Heart right ventricle (tissue), 16 donors: Measurements from ENCODE around the gene DDX10. TPM values are rescaled to one million over a fixed set of nuclear protein-coding genes. Genes with fewer than 3 reads are reported as not detected.

Experiments used
- ATAC-seq, 8 donors: fragments of 200-7000 bp; cut with Tn5 transposase; one replicate each; pipeline ENCODE4 v1.9.1; 2020; ENCODE audit warnings: mild to moderate bottlenecking in 8 of 8, moderate library complexity in 8 of 8, moderate number of reproducible peaks in 1 of 8
- DNase-seq, 2 donors: peaks; one replicate each; pipeline ENCODE4 v3.0.0-alpha.2; 2020
- H3K27ac ChIP-seq, 10 donors: fragments of 200-600 bp; sonication (generic) in 2 of 10; one replicate each; pipeline versions ENCODE4 v1.5.0 to v1.8.0; 2020 to 2022; ENCODE audit warnings: mild to moderate bottlenecking in 3 of 10
- H3K27me3 ChIP-seq, 7 donors: fragments of 200-600 bp; one replicate each; pipeline ENCODE4 v1.8.0; 2021 to 2022; ENCODE audit warnings: mild to moderate bottlenecking in 2 of 7
- H3K36me3 ChIP-seq, 9 donors: fragments of 200-600 bp; sonication (generic) in 1 of 9; one replicate each; pipeline versions ENCODE4 v1.5.0 to v1.8.0; 2020 to 2022; ENCODE audit warnings: mild to moderate bottlenecking in 2 of 9
- H3K4me1 ChIP-seq, 9 donors: fragments of 200-600 bp; sonication (generic) in 1 of 9; one replicate each; pipeline versions ENCODE4 v1.5.0 to v1.8.0; 2020 to 2022; ENCODE audit warnings: mild to moderate bottlenecking in 4 of 9
- H3K4me3 ChIP-seq, 10 donors: fragments of 200-600 bp; sonication (generic) in 2 of 10; one replicate each; pipeline versions ENCODE4 v1.5.0 to v1.8.0; 2020 to 2022; ENCODE audit warnings: mild to moderate bottlenecking in 7 of 10, moderate library complexity in 2 of 10
- H3K9me3 ChIP-seq, 11 donors: fragments of 200-600 bp in 10 of 11; sonication (generic) in 2 of 11; one replicate each; pipeline versions ENCODE4 v1.5.0 to v1.8.0; 2013 to 2022; ENCODE audit warnings: mild to moderate bottlenecking in 2 of 11, control low read depth in 1 of 11, moderate library complexity in 1 of 11
- WGBS, 2 donors: extraction: QIAGEN DNeasy Blood & Tissue Kit; methylation state at CpG; one replicate each; pipeline ENCODE4 v1.1.7; 2013; ENCODE audit warnings: inconsistent platforms in 1 of 2; 5-methylcytosine and 5-hydroxymethylcytosine counted together
- intact Hi-C, 10 donors: fragments of 100-400 bp; cut with DNase I; formaldehyde crosslinking; loops; one replicate each; pipeline versions ENCODE4 v1.11.1 to v1.14.2; 2022
- polyA plus RNA-seq, 2 donors: library from polyadenylated mRNA; stranded (reverse); fragments of 200-250 nt; gene quantifications; one replicate each; pipeline ENCODE4 v1.2.3, GENCODE V29; 2013
- total RNA-seq, 10 donors: library from RNA; stranded (reverse); fragmentation: NEBNext Ultra II Directional in 3 of 10; extraction: Animal tissue kit (Norgen Biotek cat#: 25700) in 3 of 10; gene quantifications; one replicate each; pipeline versions ENCODE4 v1.2.1 to v1.2.4, GENCODE V29; 2021 to 2023
- TF ChIP-seq, protein P1 (sequence below), 9 donors: fragments of 200-600 bp; sonication (generic) in 2 of 9; IDR thresholded peaks; one replicate each; pipeline versions ENCODE4 v1.5.0 to v1.8.0; 2021 to 2022; ENCODE audit warnings: antibody characterized with exemption in 9 of 9, mild to moderate bottlenecking in 5 of 9, moderate library complexity in 1 of 9
- donor health status: Arrhythmogenic right ventricular cardiomyopathy.
- donor health status: ischemic (EF 13 %, LVEDD 7.1; RV severe dilation, severe dysfunction).
- donor health status: healthy with polysubstance abuse.
- donor health status: DM: no; HTN: yes; CAD: no.
- donor health status: DM: no; HTN: no; CAD: no.
- donor health status: ischemic (EF 25% LVEDD 6.9; RV normal size, moderate dysfunction).
- donor health status: ischemic (EF 25% LVEDD 5.7; RV mildly dilated, moderate dysfunction).
- donor health status: healthy.
- donor health status: DM: yes; HTN: yes; CAD: no.
- donor health status: Ischemic cardiomyopathy.
- donor health status: ischemic (EF 35%, LVEDD 5.7; RV mildly dilated, moderate dysfunction).
- donor health status: nonischemic (EF 11% LVEDD 7.7; RV severe dilation, severe dysfunction).
- donor health status: DM: yes; HTN: yes; CAD: no.
- donor health status: PGD.
- donor health status: ischemic (EF 29% LVEDD 5.4; RV normal size, mild dysfunction).
- donor health status: nonischemic (EF 23%, LVEDD 6.1; RV moderate dilation, normal function).

The DDX10 gene
- total and polyA plus RNA-seq, 12 donors = 9.3 to 15.3 (median 11.5) TPM

DNA sequence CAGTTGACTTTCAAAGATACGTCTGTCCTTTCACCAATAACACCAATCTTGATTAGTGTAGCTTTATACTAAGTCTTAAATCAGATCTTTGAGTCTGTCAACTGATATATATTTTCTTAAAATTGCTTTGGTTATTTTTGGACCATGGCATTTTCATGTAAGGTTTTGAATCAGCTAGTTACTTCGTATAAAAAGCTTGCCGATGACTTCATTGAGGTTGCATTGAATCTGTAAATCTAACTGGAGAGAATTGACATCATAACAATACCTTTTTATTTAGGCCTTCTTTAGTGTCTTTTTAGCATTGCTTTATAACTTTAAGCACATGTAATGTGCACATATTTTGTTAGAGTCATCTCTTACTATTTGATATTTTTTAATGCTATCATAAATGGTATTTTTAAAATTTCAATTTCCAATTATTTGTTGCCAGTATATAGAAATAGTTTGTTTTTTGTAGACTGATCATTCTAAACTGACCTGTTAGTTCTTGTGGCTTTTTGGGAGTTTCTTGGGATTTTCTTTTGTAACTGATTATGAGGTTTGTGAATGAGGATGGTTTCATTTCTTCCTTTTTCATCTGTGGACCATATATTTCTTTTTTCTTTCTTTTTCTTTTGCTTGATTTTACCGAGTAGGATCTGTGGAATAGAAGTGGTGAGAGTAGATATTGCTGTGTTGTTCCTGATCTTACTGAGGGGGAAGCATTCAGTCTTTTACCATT is 61.4 kb downstream of the DDX10 start:
- 88% methylated on average over 4 of the region's 4 CpGs for WGBS, 2 donors
- intact Hi-C loops = no loop called here
- no peak for ATAC-seq

DNA sequence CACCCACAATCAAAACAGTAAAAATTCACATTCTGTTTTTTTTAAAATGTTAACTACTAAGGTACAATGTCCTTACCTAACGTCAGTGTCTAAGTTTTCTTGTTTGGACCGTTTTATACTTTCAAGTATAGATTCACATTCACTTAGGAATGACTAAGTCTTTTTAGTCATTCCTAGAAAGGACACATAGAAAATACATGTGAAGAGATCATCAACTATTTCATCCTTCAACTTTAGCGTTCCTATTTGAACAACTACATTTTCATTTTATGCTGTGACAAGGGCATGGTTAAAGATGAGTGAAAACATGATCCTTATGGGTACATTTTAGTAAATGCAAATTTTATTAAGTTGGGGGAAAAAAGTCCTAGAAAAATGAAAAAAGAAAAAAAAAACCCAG is 62.8 kb downstream of the DDX10 start:
- no peak for ATAC-seq
- DNase-seq = no peak
- TF ChIP-seq, protein P1, sequence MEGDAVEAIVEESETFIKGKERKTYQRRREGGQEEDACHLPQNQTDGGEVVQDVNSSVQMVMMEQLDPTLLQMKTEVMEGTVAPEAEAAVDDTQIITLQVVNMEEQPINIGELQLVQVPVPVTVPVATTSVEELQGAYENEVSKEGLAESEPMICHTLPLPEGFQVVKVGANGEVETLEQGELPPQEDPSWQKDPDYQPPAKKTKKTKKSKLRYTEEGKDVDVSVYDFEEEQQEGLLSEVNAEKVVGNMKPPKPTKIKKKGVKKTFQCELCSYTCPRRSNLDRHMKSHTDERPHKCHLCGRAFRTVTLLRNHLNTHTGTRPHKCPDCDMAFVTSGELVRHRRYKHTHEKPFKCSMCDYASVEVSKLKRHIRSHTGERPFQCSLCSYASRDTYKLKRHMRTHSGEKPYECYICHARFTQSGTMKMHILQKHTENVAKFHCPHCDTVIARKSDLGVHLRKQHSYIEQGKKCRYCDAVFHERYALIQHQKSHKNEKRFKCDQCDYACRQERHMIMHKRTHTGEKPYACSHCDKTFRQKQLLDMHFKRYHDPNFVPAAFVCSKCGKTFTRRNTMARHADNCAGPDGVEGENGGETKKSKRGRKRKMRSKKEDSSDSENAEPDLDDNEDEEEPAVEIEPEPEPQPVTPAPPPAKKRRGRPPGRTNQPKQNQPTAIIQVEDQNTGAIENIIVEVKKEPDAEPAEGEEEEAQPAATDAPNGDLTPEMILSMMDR (IDR thresholded peaks at IDR 0.05) = no peak
- 94% methylated on average over 3 of the region's 3 CpGs for WGBS, 2 donors
- H3K4me1 ChIP-seq = no peaks in the 10 kb centered on the region
- H3K9me3 ChIP-seq = peaks cover 0 to 10% (median 0%) of the 10 kb centered on the region in 11 donors
- no peak overlapping the region for H3K4me3 ChIP-seq
- no peak overlapping the region for H3K27ac ChIP-seq
- H3K27me3 ChIP-seq = no peaks in the 10 kb centered on the region
- H3K36me3 ChIP-seq = peaks cover 0 to 33% (median 17%) of the 10 kb centered on the region in 9 donors
- intact Hi-C loops = no loop called here

More for the DNA sequence above, 61.4 kb downstream of the DDX10 start:
- no peaks in the 10 kb centered on the region for H3K27me3 ChIP-seq
- H3K27ac ChIP-seq = no peak overlapping the region
- peaks cover 0 to 10% (median 0%) of the 10 kb centered on the region in 11 donors for H3K9me3 ChIP-seq
- H3K4me1 ChIP-seq = no peaks in the 10 kb centered on the region
- TF ChIP-seq, protein P1 (IDR thresholded peaks at IDR 0.05) = no peak
- no peak overlapping the region for H3K4me3 ChIP-seq
- H3K36me3 ChIP-seq = peaks cover 0 to 36% (median 22%) of the 10 kb centered on the region in 9 donors
- DNase-seq = no peak

DNA sequence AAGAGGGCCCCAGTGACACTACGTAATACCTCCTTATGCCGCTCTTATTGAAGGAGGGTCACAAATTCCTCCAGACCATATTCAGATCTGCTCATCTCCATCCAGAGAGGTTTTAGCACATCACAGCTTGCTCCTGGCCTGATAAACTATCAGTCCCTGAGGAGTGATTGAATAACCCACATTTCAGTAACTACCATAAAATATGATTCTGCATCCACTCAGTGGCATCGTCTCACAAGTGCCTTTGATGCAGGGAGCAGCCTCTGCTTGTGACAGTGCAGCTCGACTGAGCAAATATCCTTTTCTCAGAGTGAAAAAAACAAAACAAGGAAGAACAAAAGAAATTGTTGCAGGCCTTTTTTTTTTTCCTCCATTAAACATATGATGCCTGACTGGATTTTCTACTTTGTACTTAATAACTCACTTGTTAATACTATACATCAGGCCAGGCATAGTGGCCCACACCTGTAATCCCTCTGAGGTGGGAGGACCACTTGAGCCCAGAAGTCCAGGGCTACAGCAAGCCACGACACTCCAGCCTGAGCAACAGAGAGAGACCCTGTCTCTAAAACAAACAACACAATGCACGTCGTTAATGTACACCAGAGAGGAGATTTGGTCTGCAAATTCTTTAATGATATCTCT is 64.5 kb downstream of the DDX10 start:
- no peak for ATAC-seq
- Histone ChIP-seq H3K4me3 (no peak overlapping the region), H3K27me3 (no peaks in the 10 kb centered on the region), H3K36me3 (peaks cover 0 to 16% (median 9%) of the 10 kb centered on the region in 9 donors), H3K4me1 (peaks cover 0 to 16% (median 7%) of the 10 kb centered on the region in 9 donors), H3K27ac (no peak overlapping the region), H3K9me3 (peaks cover 0 to 10% (median 0%) of the 10 kb centered on the region in 11 donors)
- TF ChIP-seq, protein P1 (IDR thresholded peaks at IDR 0.05) = no peak
- no peak for DNase-seq
- intact Hi-C loops = no loop called here
- 82 to 93% methylated on average over 7 of the region's 7 CpGs for WGBS, 2 donors

DNA sequence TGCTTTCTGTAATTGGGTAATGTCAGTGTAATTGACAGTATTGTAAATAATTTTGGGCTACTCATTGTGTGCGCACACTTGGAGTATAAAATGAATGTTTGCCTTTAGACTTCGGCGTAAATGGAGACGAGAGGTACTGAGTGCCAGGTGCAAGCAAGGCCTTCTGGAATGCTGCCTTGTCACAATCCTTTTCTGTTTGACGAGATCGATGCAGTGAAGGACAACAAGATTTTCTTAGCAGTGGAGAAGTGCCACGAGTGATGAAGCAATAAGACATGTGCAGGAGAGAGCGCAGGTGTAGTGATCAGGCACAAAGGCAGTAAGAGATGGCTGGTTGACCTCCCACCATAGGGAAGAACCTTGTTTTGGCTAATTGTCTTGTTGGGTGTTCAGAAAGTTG is 67.5 kb downstream of the DDX10 start:
- Histone ChIP-seq H3K36me3 (peaks cover 0 to 5% (median 0%) of the 10 kb centered on the region in 9 donors), H3K4me3 (no peak overlapping the region), H3K27me3 (no peaks in the 10 kb centered on the region), H3K4me1 (peaks cover 0 to 21% (median 7%) of the 10 kb centered on the region in 9 donors), H3K9me3 (no peaks in the 10 kb centered on the region), H3K27ac (no peak overlapping the region)
- 90 to 92% methylated on average over 8 of the region's 8 CpGs for WGBS, 2 donors
- no peak for DNase-seq
- ATAC-seq = no peak
- intact Hi-C loops = no loop called here
- TF ChIP-seq, protein P1 (IDR thresholded peaks at IDR 0.05) = no peak
